GM13977 (cell line): Measurements from ENCODE around the gene NLRC5.

Experiments
- DNase-seq: peaks from one replicate; pipeline ENCODE4 v3.0.0; 2012; ENCODE audit warnings: low spot score
- CTCF ChIP-seq: IDR thresholded peaks from 2 replicates; pipeline ENCODE4 v1.5.1; 2012; ENCODE audit warnings: mild to moderate bottlenecking, control low read depth; ENCODE audit not compliant: insufficient read depth; ENCODE audit errors: extremely low read depth, missing control alignments
- in situ Hi-C: fragments of 300-500 bp; cut with MboI; formaldehyde crosslinking; loops from one replicate; pipeline ENCODE4 v1.12.0; 2022; ENCODE audit warnings: low sequenced_read_pairs, low pct_unique_long_range_greater_than_20kb, mixed read lengths, inconsistent platforms; ENCODE audit not compliant: unreplicated experiment

The NLRC5 gene

GRCh38 chr16:57071831-57072582 lies 82.7 kb downstream of the NLRC5 start:
- in situ Hi-C loops: no loop called here

GRCh38 chr16:57072616-57073275 lies 83.4 kb downstream of the NLRC5 start:
- in situ Hi-C loops: no loop called here
- no peak for TF ChIP-seq CTCF
- no peak for DNase-seq

More at GRCh38 chr16:57071831-57072582, 82.7 kb downstream of the NLRC5 start:
- no peak for TF ChIP-seq CTCF
- no peak for DNase-seq

GRCh38 chr16:57077714-57078113 lies 88.4 kb downstream of the NLRC5 start:
- in situ Hi-C loops: loop anchor here (25.0 kb wide), 2 partner anchors 210 to 335 kb away; partner anchors contain the start of genes CCL17 and PLLP
- no peak for DNase-seq
- TF ChIP-seq CTCF: no peak

GRCh38 chr16:57081744-57082143 lies 92.4 kb downstream of the NLRC5 start:
- TF ChIP-seq CTCF: no peak
- no peak for DNase-seq
- in situ Hi-C loops: loop anchor here (10.0 to 25.0 kb wide), 3 partner anchors 83 to 331 kb away; partner anchors contain the start of genes CCL17 and PLLP

GRCh38 chr16:57082664-57083063 lies 93.3 kb downstream of the NLRC5 start:
- TF ChIP-seq CTCF: no peak
- DNase-seq: no peak
- in situ Hi-C loops: loop anchor here (10.0 to 25.0 kb wide), 3 partner anchors 82 to 330 kb away; partner anchors contain the start of genes CCL17 and PLLP

- no peak for TF ChIP-seq CTCF
- in situ Hi-C loops: loop anchor here (10.0 to 25.0 kb wide), 3 partner anchors 81 to 329 kb away; partner anchors contain the start of genes CCL17 and PLLP
- no peak for DNase-seq
Measured at GRCh38 chr16:57083485-57084126, 94.2 kb downstream of the NLRC5 start.
